Endothelial cell of umbilical vein (primary cell): ENCODE data around the gene HDAC7. TPM values are rescaled to one million over a fixed set of nuclear protein-coding genes. Genes with fewer than 3 reads are reported as not detected.
"Not testable (repeated sequence)": the region's sequence is repeated elsewhere in the genome, so short reads cannot be mapped to it uniquely, and the experiment has no call there.

Source experiments
- BruUV-seq: library from RNA; stranded (reverse); fragments of 400-500 nt; replicated peaks from 2 replicates; lab custom pipeline; 2021; lab: Mats Ljungman, UMichigan
- CTCF ChIA-PET: fragments of 300-600, 350-600 bp; sonication (Branson Sonifier 250); formaldehyde crosslinking; loops from one replicate; lab custom pipeline; 2021; ENCODE audit warnings: antibody characterized with exemption, inconsistent platforms; lab: Charles Lee
- POLR2A ChIA-PET: fragments of 300-600, 350-600 bp; sonication (Branson Sonifier 250); formaldehyde crosslinking; loops from one replicate; lab custom pipeline; 2021; ENCODE audit warnings: antibody characterized with exemption, inconsistent platforms; lab: Charles Lee
- DNase-seq: peaks from one replicate; pipeline ENCODE4 v3.0.0-alpha.2; 2011; ENCODE audit warnings: low read depth, low spot score
- FAIRE-seq: peaks from 2 replicates; lab custom pipeline; 2011; peaks lifted over from hg19 to GRCh38; lab: Jason Lieb, UNC
- H2AFZ ChIP-seq: 2 replicates; pipeline ENCODE4 v1.6.0; 2012; ENCODE audit warnings: low read depth, low read length, control low read depth, inconsistent platforms
- H3K27ac ChIP-seq: 2 replicates; pipeline ENCODE4 v1.5.1; 2011; ENCODE audit warnings: low read depth, mild to moderate bottlenecking, control low read depth, low read length, moderate library complexity; ENCODE audit not compliant: insufficient read depth
- H3K27me3 ChIP-seq, 2 experiments: 2 replicates each; pipeline versions ENCODE4 v1.6.0 to v1.6.1; 2011; ENCODE audit warnings: low read length in 2 of 2, mixed read lengths in 1 of 2; ENCODE audit not compliant: control insufficient read depth in 2 of 2, insufficient read depth in 2 of 2
- H3K36me3 ChIP-seq, 2 experiments: 2 replicates in 1 of 2; 3 replicates in 1 of 2; pipeline ENCODE4 v1.5.1; 2011; ENCODE audit warnings: low read length in 2 of 2, mild to moderate bottlenecking in 1 of 2, moderate library complexity in 1 of 2; ENCODE audit not compliant: control insufficient read depth in 2 of 2, insufficient read depth in 2 of 2; ENCODE audit errors: extremely low read depth in 1 of 2
- H3K4me1 ChIP-seq: 3 replicates; pipeline ENCODE4 v1.5.1; 2011; ENCODE audit warnings: mild to moderate bottlenecking, low read length; ENCODE audit not compliant: control insufficient read depth, insufficient read depth; ENCODE audit errors: extremely low read depth
- H3K4me2 ChIP-seq: 2 replicates; pipeline ENCODE4 v1.6.1; 2011; ENCODE audit warnings: low read length, control low read depth, mixed read lengths; ENCODE audit not compliant: insufficient read depth
- H3K4me3 ChIP-seq, 3 experiments: fragments of 200-600 bp in 1 of 3; sonication (generic), shearing (Covaris generic) in 1 of 3; replicated peaks in 1 of 3; 2 replicates each; pipeline ENCODE4 v1.5.1; 2011 to 2016; ENCODE audit warnings: control low read depth in 3 of 3, low read length in 3 of 3, mild to moderate bottlenecking in 2 of 3, inconsistent platforms in 1 of 3, low read depth in 1 of 3, moderate library complexity in 1 of 3; ENCODE audit not compliant: insufficient read depth in 1 of 3
- H3K79me2 ChIP-seq: 2 replicates; pipeline ENCODE4 v1.6.0; 2012; ENCODE audit warnings: low read length, inconsistent platforms; ENCODE audit not compliant: control insufficient read depth, insufficient read depth
- H3K9ac ChIP-seq: replicated peaks from 2 replicates; pipeline ENCODE3; 2011; ENCODE audit warnings: low read length, control low read depth; ENCODE audit not compliant: insufficient read depth; ENCODE audit errors: extremely low read depth
- H3K9me1 ChIP-seq: replicated peaks from 3 replicates; pipeline ENCODE4 v1.6.0; 2011; ENCODE audit warnings: mild to moderate bottlenecking, low read length; ENCODE audit not compliant: control insufficient read depth, insufficient read depth; ENCODE audit errors: extremely low read depth
- H3K9me3 ChIP-seq: replicated peaks from 2 replicates; pipeline ENCODE4 v1.5.1; 2012; ENCODE audit warnings: low read length, inconsistent platforms; ENCODE audit not compliant: control insufficient read depth, insufficient read depth
- H4K20me1 ChIP-seq: replicated peaks from 2 replicates; pipeline ENCODE3; 2011; ENCODE audit warnings: mild to moderate bottlenecking, low read length; ENCODE audit not compliant: control insufficient read depth, insufficient read depth; ENCODE audit errors: extremely low read depth
- CTCF ChIP-seq, 2 donors: IDR thresholded peaks; 1 replicate in 1 of 2; 2 replicates in 1 of 2; pipeline ENCODE4 v1.5.1; 2011; ENCODE audit warnings: low read length in 2 of 2, mild to moderate bottlenecking in 2 of 2, moderate library complexity in 2 of 2, control low read depth in 1 of 2, inconsistent platforms in 1 of 2, low read depth in 1 of 2; ENCODE audit not compliant: insufficient read depth in 1 of 2; ENCODE audit errors: extremely low read depth in 1 of 2
- EZH2 ChIP-seq: IDR thresholded peaks from 2 replicates; pipeline ENCODE4 v1.6.1; 2012; ENCODE audit warnings: borderline replicate concordance, low read depth, mild to moderate bottlenecking, moderate library complexity, low read length, inconsistent platforms; ENCODE audit not compliant: severe bottlenecking
- FOS ChIP-seq: IDR thresholded peaks from 2 replicates; pipeline ENCODE4 v1.6.1; 2011; ENCODE audit warnings: mild to moderate bottlenecking, low read length, moderate library complexity, borderline replicate concordance; ENCODE audit not compliant: insufficient read depth
- GATA2 ChIP-seq: IDR thresholded peaks from 2 replicates; pipeline ENCODE4 v1.7.0; 2011; ENCODE audit warnings: low read depth, mild to moderate bottlenecking, moderate library complexity, mixed read lengths, low read length; ENCODE audit not compliant: insufficient read length, insufficient read depth
- JUN ChIP-seq: IDR thresholded peaks from 2 replicates; pipeline ENCODE4 v1.6.1; 2011; ENCODE audit warnings: borderline replicate concordance, low read depth; ENCODE audit not compliant: insufficient read length, insufficient read depth
- MAX ChIP-seq: IDR thresholded peaks from 2 replicates; pipeline ENCODE4 v1.6.1; 2011; ENCODE audit not compliant: insufficient read depth, insufficient read length
- MYC ChIP-seq: IDR thresholded peaks from one replicate; pipeline ENCODE4 v1.6.1; 2011; ENCODE audit warnings: mild to moderate bottlenecking, low read depth, low read length
- POLR2A ChIP-seq: IDR thresholded peaks from 2 replicates; pipeline ENCODE4 v1.6.1; 2012; ENCODE audit warnings: low read depth, mild to moderate bottlenecking, control low read depth, low read length
- POLR2AphosphoS5 ChIP-seq: IDR thresholded peaks from 2 replicates; pipeline ENCODE4 v1.6.1; 2012; ENCODE audit warnings: low read depth, mild to moderate bottlenecking, control low read depth, low read length, moderate library complexity; ENCODE audit not compliant: insufficient read depth
- dilution Hi-C: fragments of 300-500 bp; cut with MboI; formaldehyde crosslinking; loops from one replicate; pipeline ENCODE4 v1.15.0; 2019; ENCODE audit warnings: low sequenced_read_pairs; ENCODE audit not compliant: extremely low pct_ligation_motif_present
- intact Hi-C: fragments of 100-400 bp; cut with micrococcal nuclease; formaldehyde crosslinking; loops from one replicate; pipeline ENCODE4 v1.10.0; 2022
- polyA plus RNA-seq, 4 experiments: library from polyadenylated mRNA; depleted of rRNA in 3 of 4; stranded (reverse) in 3 of 4; unstranded in 1 of 4; fragments of >200 nt; gene quantifications; 2 replicates each; pipeline versions ENCODE4 v1.2.1 to v1.2.3, GENCODE V29; 2011 to 2012; ENCODE audit warnings: missing spikeins in 1 of 4
- total RNA-seq: library from RNA; stranded (reverse); gene quantifications from 2 replicates; pipeline ENCODE4 v1.2.3, GENCODE V29; 2021

Gene HDAC7
- total and polyA plus RNA-seq, 2 donors (not counting 3 experiments of a cell fraction or from before 2014, with no cell fraction given): 119 to 249 TPM

- intact Hi-C loops (loop anchor here (1.0 to 5.0 kb wide), 4 partner anchors 8 to 1444 kb away; partner anchors contain the start of gene SLC38A2), dilution Hi-C loops (no loop called here)
- peak overlapping the region; percentile 1 to 85 (median 79) for H3K4me3 ChIP-seq
- H2AFZ ChIP-seq: no peak overlapping the region
- peaks cover 79% of the 10 kb centered on the region for H3K79me2 ChIP-seq
- ChIA-PET CTCF (interaction anchor here (0.8 to 7.8 kb wide), 12 partner anchors 9 to 107 kb away, joined by 3 to 246 read pairs (median 4); partner anchors contain the start of gene RAPGEF3), POLR2A (interaction anchor here (1.1 to 3.0 kb wide), 3 partner anchors 8 to 15 kb away, joined by 3 to 17 read pairs (median 9); no protein-coding TSS in a partner anchor)
- DNase-seq (peak; percentile 90), FAIRE-seq (peak; percentile 85)
- peak overlapping the region; percentile 89 for H3K4me2 ChIP-seq
- peak overlapping the region; percentile 91 for H3K9ac ChIP-seq
- peak overlapping the region; percentile 87 for H3K27ac ChIP-seq
- peaks cover 75% of the 10 kb centered on the region for H3K4me1 ChIP-seq
- BruUV-seq: no TSS peak
- no peaks in the 10 kb centered on the region for H3K9me1 ChIP-seq
- TF ChIP-seq EZH2 (no peak), JUN (no peak), CTCF (IDR thresholded peaks at IDR 0.05; ENCODE audit: extremely low read depth in 1 of 2, insufficient read depth in 1 of 2, low read depth in 1 of 2, low read length in 2 of 2) (no peak), MYC (no peak), GATA2 (no peak), MAX (no peak), POLR2AphosphoS5 (no peak), FOS (no peak), POLR2A (no peak)
- no peaks in the 10 kb centered on the region for H3K9me3 ChIP-seq
- H4K20me1 ChIP-seq: no peaks in the 10 kb centered on the region
- H3K36me3 ChIP-seq: peaks cover 4 to 7% of the 10 kb centered on the region in 2 experiments
- H3K27me3 ChIP-seq: no peaks in the 10 kb centered on the region
Measured at GRCh38 chr12:47816403-47817271, 3.1 kb downstream of the HDAC7 start.

GRCh38 chr12:47815447-47815846 lies 4.3 kb downstream of the HDAC7 start:
- not testable (repeated sequence) for H3K4me3 ChIP-seq, FAIRE-seq

More at GRCh38 chr12:47815447-47815846, 4.3 kb downstream of the HDAC7 start:
- POLR2A ChIA-PET, H3K9me3 ChIP-seq, H3K9me1 ChIP-seq, H3K9ac ChIP-seq, H3K27me3 ChIP-seq, dilution Hi-C loops, H3K4me2 ChIP-seq, DNase-seq, H2AFZ ChIP-seq, H4K20me1 ChIP-seq, H3K27ac ChIP-seq, H3K36me3 ChIP-seq, BruUV-seq: not testable (repeated sequence)
- CTCF ChIA-PET: interaction anchor here (7.8 to 12.5 kb wide), 2 partner anchors 20 to 22 kb away, joined by 229 to 246 read pairs; no protein-coding TSS in a partner anchor
- peaks cover 77% of the 10 kb centered on the region for H3K4me1 ChIP-seq
- H3K79me2 ChIP-seq: peaks cover 91% of the 10 kb centered on the region
- intact Hi-C loops: loop anchor here (5.0 kb wide), 2 partner anchors 33 to 1443 kb away; partner anchors contain the start of gene SLC38A2
